GM12892 (cell line): ENCODE results near the gene OR2T27.
"Not testable (repeated sequence)": the region's sequence is repeated elsewhere in the genome, so short reads cannot be mapped to it uniquely, and the experiment has no call there.

Source experiments
- POLR2A ChIP-seq: IDR thresholded peaks from 2 replicates; pipeline ENCODE4 v1.6.1; 2011; ENCODE audit warnings: low read depth, low read length, control low read depth
- POLR2AphosphoS5 ChIP-seq: IDR thresholded peaks from 2 replicates; pipeline ENCODE4 v1.6.1; 2011; ENCODE audit warnings: low read depth, low read length, control low read depth

DNA sequence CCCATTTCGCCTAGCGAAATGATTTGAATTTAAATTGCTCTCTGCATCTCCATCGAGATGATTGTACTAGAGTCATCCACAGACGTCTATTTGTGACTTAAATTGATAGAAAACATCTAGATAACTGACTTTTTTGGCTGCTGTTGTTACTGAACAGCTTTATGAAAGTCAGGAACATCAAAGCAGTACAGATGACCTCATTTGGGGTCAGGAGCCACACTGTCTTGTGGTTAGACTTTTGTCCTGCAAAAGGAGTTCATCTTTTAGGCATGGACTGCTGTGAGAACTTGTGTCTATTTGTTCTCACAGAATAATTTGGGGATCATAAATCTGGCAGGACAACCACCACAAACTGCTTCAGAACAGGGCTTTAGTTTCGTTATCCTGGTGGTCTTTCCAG, 15.7 kb downstream of the OR2T27 start:
- not testable (repeated sequence) for TF ChIP-seq POLR2A, POLR2AphosphoS5
